ENCODE measurements around the gene GPX5. TPM values are rescaled to one million over a fixed set of nuclear protein-coding genes. Genes with fewer than 3 reads are reported as not detected.

Gene GPX5
- total RNA-seq, 4 donors from 2014 or later, result not detected

- Histone ChIP-seq H3K4me3 (no peak overlapping the region), H3K27ac (no peak overlapping the region), H3K4me1 (no peaks in the 10 kb centered on the region), H3K9me3 (no peaks in the 10 kb centered on the region), H3K36me3 (no peaks in the 10 kb centered on the region), H3K27me3 (no peaks in the 10 kb centered on the region)
- TF ChIP-seq, protein P1, sequence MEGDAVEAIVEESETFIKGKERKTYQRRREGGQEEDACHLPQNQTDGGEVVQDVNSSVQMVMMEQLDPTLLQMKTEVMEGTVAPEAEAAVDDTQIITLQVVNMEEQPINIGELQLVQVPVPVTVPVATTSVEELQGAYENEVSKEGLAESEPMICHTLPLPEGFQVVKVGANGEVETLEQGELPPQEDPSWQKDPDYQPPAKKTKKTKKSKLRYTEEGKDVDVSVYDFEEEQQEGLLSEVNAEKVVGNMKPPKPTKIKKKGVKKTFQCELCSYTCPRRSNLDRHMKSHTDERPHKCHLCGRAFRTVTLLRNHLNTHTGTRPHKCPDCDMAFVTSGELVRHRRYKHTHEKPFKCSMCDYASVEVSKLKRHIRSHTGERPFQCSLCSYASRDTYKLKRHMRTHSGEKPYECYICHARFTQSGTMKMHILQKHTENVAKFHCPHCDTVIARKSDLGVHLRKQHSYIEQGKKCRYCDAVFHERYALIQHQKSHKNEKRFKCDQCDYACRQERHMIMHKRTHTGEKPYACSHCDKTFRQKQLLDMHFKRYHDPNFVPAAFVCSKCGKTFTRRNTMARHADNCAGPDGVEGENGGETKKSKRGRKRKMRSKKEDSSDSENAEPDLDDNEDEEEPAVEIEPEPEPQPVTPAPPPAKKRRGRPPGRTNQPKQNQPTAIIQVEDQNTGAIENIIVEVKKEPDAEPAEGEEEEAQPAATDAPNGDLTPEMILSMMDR (IDR thresholded peaks at IDR 0.05), result no peak
- TF ChIP-seq POLR2A (IDR thresholded peaks at IDR 0.05), result no peak
- intact Hi-C loops (cut with DNase I; ENCODE audit: low total_unique reads), result no loop called here
- no peak for DNase-seq
Measured at GRCh38 chr6:28580475-28580874, 54.8 kb downstream of the GPX5 start.

DNA sequence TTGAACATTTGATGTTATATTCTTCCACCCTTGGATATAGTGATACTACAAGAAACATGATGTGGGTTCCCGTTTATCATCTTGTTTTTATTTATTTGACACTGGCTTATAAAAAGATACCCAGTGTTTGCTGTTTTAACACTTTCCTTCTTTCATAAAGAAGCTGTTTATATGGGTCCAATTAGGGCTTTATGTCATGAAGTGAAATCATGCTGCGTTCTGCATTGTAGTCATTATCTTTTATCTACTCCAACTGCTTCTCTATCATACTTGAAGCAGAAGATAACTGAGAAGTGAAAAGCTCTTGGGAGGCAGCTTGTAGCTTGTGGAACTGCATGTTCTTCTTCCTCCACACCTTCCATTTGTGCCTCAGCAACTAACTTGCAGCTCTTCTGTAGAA lies 57.8 kb downstream of the GPX5 start:
- no peaks in the 10 kb centered on the region for H3K36me3 ChIP-seq
- H3K4me1 ChIP-seq, result no peaks in the 10 kb centered on the region
- H3K4me3 ChIP-seq, result no peak overlapping the region
- intact Hi-C loops (cut with DNase I; ENCODE audit: low total_unique reads), result no loop called here
- no peaks in the 10 kb centered on the region for H3K9me3 ChIP-seq
- H3K27ac ChIP-seq, result no peak overlapping the region
- no peaks in the 10 kb centered on the region for H3K27me3 ChIP-seq
- TF ChIP-seq, protein P1 (IDR thresholded peaks at IDR 0.05), result no peak
- TF ChIP-seq POLR2A (IDR thresholded peaks at IDR 0.05), result no peak
- DNase-seq, result no peak

Other genes starting within 250 kb of the GPX5 start
- 10 to 100 TPM in 1 of 4 donors, 1 to 10 TPM in 3; 2.6 to 10.9 (median 7.0) TPM for gene PGBD1, start 244.3 kb upstream of the GPX5 start, total RNA-seq
- gene ZSCAN31, start 189.7 kb upstream of the GPX5 start, total RNA-seq, result 10 to 100 TPM in 3 of 4 donors, 1 to 10 TPM in 1; 3.5 to 63.8 (median 31.5) TPM
- 10 to 100 TPM in 1 of 4 donors, 1 to 10 TPM in 2, under 1 TPM in 1; 0.29 to 12.3 (median 5.1) TPM for gene ZKSCAN3, start 175.9 kb upstream of the GPX5 start, total RNA-seq
- gene ZSCAN12, start 126.1 kb upstream of the GPX5 start, total RNA-seq, result 10 to 100 TPM in 2 of 4 donors, 1 to 10 TPM in 2; 3.8 to 22.2 (median 8.4) TPM
- 10 to 100 TPM in 1 of 4 donors, 1 to 10 TPM in 1, under 1 TPM in 1, not detected in 1; 0.26 to 21.3 (median 7.5) TPM for gene ZSCAN23, start 82.4 kb upstream of the GPX5 start, total RNA-seq
- not detected for gene GPX6, start 10.1 kb upstream of the GPX5 start, total RNA-seq